ENCODE measurements around the gene FBXW12. TPM values are rescaled to one million over a fixed set of nuclear protein-coding genes. Genes with fewer than 3 reads are reported as not detected.

Gene FBXW12
- total and polyA plus RNA-seq, 10 donors = 0.33 to 0.42 TPM; not detected in 8

GRCh38 chr3:48338635-48339034, 33.4 kb upstream of the FBXW12 start:
- no peak overlapping the region for H3K27ac ChIP-seq
- H3K27me3 ChIP-seq (replicated peaks in 1 of 7) = peaks cover 0 to 20% (median 0%) of the 10 kb centered on the region in 7 donors
- no peak overlapping the region for H3K4me3 ChIP-seq
- TF ChIP-seq POLR2A (IDR thresholded peaks at IDR 0.05) = no peak
- no peak for TF ChIP-seq CTCF (IDR thresholded peaks at IDR 0.05 in 8 of 11, conservative IDR thresholded peaks at IDR 0.05 in 3 of 11)
- H3K36me3 ChIP-seq = no peaks in the 10 kb centered on the region
- 11 to 35% (median 29%) methylated on average over 3 to 4 of the region's 4 CpGs for WGBS, 5 donors
- DNase-seq = no peak
- intact Hi-C loops (cut with DNase I; ENCODE audit: low total_unique reads) = no loop called here
- H3K9me3 ChIP-seq = peaks cover 0 to 3% (median 0%) of the 10 kb centered on the region in 8 donors
- H3K4me1 ChIP-seq = peaks cover 0 to 15% (median 0%) of the 10 kb centered on the region in 6 donors

- DNase-seq = no peak
- Histone ChIP-seq H3K27me3 (replicated peaks in 1 of 7) (peaks cover 0 to 2% (median 0%) of the 10 kb centered on the region in 7 donors), H3K36me3 (no peaks in the 10 kb centered on the region), H3K9me3 (no peaks in the 10 kb centered on the region), H3K4me3 (no peak overlapping the region), H3K27ac (no peak overlapping the region), H3K4me1 (no peaks in the 10 kb centered on the region)
- WGBS, 5 donors = 87 to 97% (median 90%) methylated on average over 8 of the region's 8 CpGs
- TF ChIP-seq POLR2AphosphoS5 (IDR thresholded peaks at IDR 0.05) = no peak
- intact Hi-C loops (cut with DNase I; ENCODE audit: low total_unique reads) = no loop called here
Measured at GRCh38 chr3:48343432-48343831, 28.6 kb upstream of the FBXW12 start.

GRCh38 chr3:48344867-48345507, 27.0 kb upstream of the FBXW12 start:
- Histone ChIP-seq H3K27me3 (replicated peaks in 1 of 7) (no peaks in the 10 kb centered on the region), H3K9me3 (no peaks in the 10 kb centered on the region), H3K27ac (no peak overlapping the region), H3K4me1 (no peaks in the 10 kb centered on the region), H3K36me3 (no peaks in the 10 kb centered on the region), H3K4me3 (no peak overlapping the region)
- intact Hi-C loops (cut with DNase I; ENCODE audit: low total_unique reads) = no loop called here
- WGBS, 5 donors = 10 to 28% (median 20%) methylated on average over 1 of the region's 1 CpG
- TF ChIP-seq CTCF (IDR thresholded peaks at IDR 0.05 in 8 of 11, conservative IDR thresholded peaks at IDR 0.05 in 3 of 11) (no peak), POLR2AphosphoS5 (IDR thresholded peaks at IDR 0.05) (no peak), POLR2A (IDR thresholded peaks at IDR 0.05) (no peak)
- DNase-seq = no peak

GRCh38 chr3:48345946-48346572, 26.0 kb upstream of the FBXW12 start:
- TF ChIP-seq CTCF (IDR thresholded peaks at IDR 0.05 in 8 of 11, conservative IDR thresholded peaks at IDR 0.05 in 3 of 11) (no peak), POLR2A (IDR thresholded peaks at IDR 0.05) (no peak), POLR2AphosphoS5 (IDR thresholded peaks at IDR 0.05) (no peak)
- DNase-seq = no peak
- Histone ChIP-seq H3K9me3 (no peaks in the 10 kb centered on the region), H3K27me3 (replicated peaks in 1 of 7) (no peaks in the 10 kb centered on the region), H3K27ac (no peak overlapping the region), H3K4me1 (no peaks in the 10 kb centered on the region), H3K4me3 (no peak overlapping the region), H3K36me3 (no peaks in the 10 kb centered on the region)
- intact Hi-C loops (cut with DNase I; ENCODE audit: low total_unique reads) = no loop called here
- WGBS, 5 donors = 78 to 93% (median 84%) methylated on average over 2 of the region's 2 CpGs
